B cell (primary cell): ENCODE data around the gene FRMPD4.

ENCODE experiments used
- CTCF ChIP-seq: fragments of 200-600 bp; IDR thresholded peaks from one replicate; pipeline ENCODE4 v1.8.0; 2022; ENCODE audit warnings: antibody characterized with exemption, mild to moderate bottlenecking
- EZH2 ChIP-seq: IDR thresholded peaks from 2 replicates; pipeline ENCODE4 v1.6.1; 2012; ENCODE audit warnings: borderline replicate concordance, low read depth, mild to moderate bottlenecking, moderate library complexity, low read length; ENCODE audit not compliant: insufficient read depth, poor library complexity, severe bottlenecking

GRCh38 chrX:12443534-12444098, 305.3 kb downstream of the FRMPD4 start:
- TF ChIP-seq CTCF (no peak), EZH2 (no peak)
